Midbrain (tissue), 1 donor: Measurements from ENCODE around the gene YDJC.
"Not testable (repeated sequence)": the region's sequence is repeated elsewhere in the genome, so short reads cannot be mapped to it uniquely, and the experiment has no call there.

Experiments used
- DNase-seq: peaks from one replicate; lab custom pipeline; 2025; lab: John Stamatoyannopoulos, UW

YDJC gene, protein sequence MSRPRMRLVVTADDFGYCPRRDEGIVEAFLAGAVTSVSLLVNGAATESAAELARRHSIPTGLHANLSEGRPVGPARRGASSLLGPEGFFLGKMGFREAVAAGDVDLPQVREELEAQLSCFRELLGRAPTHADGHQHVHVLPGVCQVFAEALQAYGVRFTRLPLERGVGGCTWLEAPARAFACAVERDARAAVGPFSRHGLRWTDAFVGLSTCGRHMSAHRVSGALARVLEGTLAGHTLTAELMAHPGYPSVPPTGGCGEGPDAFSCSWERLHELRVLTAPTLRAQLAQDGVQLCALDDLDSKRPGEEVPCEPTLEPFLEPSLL

DNA sequence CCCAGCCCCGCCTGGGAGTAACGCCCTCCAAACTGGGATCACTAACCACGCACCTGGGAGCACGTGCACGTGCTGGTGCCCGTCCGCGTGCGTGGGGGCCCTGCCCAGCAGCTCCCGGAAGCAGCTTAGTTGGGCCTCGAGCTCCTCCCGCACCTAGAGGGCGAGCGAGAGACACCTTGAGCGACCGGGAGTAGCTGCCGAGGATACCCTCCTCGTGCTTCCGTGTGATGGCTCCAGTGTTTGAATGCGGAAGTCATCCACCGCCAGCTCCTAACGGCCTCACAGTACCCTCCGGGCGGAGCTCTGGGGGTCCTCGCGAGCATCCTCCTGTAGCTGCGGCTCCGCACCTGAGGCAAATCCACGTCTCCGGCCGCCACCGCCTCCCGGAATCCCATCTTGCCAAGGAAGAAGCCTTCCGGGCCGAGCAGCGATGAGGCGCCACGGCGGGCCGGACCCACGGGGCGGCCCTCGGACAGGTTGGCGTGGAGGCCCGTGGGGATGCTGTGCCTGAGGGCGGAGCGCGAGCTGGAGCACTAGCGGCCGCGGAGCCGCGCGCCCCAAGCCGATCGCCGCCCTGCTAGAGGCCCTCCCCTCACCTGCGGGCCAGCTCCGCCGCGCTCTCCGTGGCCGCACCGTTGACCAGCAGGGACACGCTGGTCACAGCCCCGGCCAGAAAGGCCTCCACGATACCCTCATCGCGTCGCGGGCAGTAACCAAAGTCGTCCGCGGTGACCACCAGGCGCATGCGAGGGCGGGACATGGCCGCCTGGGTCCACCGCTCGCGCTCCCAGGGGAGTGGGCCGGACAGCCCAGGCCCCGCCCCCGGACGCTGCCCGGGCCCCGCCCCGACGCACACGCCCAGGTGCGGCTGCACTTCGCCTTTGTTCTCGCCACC lies at the start of gene YDJC:
YDJC (minus strand) TSS at position 768 of the 895 bp plus-strand sequence; CDS start at position 760, 8 bp downstream.
- DNase-seq, result peak; percentile 92

DNA sequence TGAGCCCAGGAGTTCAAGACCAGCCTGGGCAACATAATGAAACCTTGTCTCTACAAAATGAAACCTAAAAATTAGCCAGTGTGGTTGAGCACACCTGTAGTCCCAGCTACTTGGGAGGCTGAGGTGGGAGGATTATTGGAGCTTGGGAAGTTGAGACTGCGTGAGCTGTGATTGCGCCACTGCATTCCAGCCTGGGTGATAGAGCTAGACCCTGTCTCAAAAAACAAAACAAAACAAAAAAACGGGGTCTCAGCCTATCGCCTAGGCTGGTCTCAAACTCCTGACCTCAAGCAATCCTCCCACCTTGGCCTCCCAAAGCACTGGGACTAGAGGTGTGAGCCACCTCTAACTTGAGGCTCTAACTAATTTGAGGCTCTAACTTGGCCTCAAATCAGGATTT lies 49.6 kb upstream of the YDJC start:
- DNase-seq, result no peak

DNA sequence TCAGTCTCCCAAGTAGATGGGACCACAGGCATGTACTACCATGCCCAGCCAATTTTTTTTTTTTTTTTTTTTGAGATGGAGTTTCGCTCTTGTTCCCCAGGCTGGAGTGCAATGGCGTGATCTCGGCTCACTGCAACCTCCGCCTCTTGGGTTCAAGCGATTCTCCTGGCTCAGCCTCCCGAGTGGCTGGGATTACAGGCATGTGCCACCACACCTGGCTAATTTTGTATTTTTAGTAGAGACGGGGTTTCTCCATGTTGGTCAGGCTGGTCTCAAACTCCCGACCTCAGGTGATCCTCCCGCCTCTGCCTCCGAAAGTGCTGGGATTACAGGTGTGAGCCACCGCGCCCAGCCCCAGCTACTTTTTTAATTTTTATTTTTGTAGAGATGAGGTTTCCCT lies 49.0 kb upstream of the YDJC start:
- DNase-seq, result not testable (repeated sequence)

DNA sequence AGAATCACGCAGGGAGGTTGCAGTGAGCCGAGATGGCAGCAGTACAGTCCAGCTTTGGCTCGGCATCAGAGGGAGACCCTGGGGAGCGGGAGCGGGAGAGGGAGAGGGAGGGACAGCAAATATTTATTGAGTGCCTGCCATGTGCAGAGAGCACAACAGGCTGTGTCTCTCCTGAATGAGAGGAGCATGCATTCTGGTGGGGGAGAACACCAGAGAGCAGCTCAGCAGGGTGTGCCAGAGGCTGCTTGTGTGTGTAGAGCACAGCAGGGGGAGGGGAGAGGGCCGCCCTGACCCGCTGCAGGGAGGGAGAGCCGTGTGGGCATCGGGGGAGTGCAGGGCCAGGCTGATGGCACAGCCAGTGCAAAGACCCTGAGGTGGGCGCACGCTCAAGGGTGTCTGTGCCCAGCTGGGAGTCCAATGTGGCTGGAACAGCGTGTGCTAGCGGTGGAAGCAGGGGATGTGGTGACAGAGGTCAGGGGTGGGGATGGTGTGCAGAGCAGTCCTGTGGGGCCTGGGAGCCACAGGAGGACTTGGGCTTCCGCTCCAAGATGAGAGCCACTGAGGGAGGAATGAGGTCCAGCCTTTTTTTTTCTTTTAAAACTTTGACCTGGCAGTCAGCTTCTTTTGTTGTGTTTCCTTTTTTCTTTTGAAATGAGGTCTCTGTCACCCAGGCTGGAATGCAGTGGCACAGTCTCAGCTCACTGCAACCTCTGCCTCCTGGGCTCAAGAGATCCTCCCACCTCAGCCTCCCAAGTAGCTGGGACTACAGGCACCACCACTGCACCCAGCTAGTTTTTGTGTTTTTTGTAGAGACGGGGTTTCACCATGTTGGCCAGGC lies 48.0 kb upstream of the YDJC start:
- no peak for DNase-seq

DNA sequence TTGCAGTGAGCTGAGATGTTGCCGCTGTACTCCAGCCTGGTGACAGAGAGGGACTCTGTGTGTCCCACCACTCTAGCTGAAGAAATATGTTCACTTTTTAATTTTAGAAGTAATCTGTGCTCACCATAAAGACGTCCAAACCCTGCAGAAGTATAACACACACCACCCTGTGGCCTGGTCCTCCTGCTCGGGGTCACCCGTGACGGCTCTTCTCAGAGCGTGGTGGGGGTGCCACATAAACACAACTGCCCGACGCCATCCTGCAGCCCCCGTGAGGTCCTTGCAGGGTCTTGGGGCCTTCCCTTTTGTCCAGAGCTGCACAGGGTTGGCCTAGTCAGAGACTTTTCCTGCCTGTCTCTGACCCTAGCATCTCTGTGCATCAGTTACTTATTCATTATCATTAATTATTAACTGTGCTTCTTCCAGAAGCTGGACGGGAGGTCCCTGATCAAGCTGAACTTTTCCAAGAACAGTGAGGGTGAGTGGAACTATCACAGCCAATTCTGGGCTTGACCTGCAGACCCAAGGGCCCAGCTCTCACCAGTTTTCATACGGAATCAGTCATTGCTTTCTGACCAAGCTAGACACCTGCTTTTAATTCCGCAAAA lies 44.9 kb upstream of the YDJC start:
- DNase-seq, result no peak

DNA sequence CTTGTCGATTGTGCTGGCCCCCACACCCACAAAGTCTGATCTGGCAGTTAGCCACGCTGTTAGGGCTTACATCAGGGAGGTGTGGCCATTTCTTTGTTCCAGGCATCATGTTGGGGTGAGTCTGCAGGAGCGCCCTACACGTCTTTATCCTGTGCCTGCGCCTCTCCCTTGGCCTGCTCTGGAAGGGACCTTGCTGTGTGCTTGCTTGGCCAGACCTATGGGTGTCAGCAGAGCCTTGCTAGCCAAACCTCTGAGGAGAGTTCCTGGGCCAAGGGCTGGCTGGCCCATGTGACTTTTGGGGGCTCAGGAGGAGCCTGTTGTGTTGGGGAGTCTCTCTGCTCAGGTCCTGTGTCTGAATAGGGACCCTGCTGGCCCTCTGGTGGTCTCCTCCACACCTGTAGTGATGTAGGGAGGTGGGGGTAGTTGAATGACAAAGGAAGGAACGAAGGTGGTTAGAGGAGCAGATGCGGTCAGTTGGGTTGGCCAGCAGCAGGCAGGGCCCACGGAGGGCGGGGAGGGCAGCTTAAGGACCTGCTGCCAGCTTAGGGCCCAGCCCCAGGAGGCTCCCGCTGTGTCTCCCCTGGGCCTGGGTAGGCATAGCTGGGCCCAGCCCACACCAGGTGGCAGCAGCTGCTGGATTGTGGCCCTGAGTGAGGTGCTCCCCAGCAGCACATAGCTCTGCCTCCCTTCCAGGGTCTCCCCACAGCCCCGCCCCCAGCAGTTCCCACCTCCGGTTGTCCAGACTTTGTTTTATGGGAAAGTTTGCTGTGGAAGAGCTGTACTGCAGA lies 43.9 kb upstream of the YDJC start:
- DNase-seq, result no peak

DNA sequence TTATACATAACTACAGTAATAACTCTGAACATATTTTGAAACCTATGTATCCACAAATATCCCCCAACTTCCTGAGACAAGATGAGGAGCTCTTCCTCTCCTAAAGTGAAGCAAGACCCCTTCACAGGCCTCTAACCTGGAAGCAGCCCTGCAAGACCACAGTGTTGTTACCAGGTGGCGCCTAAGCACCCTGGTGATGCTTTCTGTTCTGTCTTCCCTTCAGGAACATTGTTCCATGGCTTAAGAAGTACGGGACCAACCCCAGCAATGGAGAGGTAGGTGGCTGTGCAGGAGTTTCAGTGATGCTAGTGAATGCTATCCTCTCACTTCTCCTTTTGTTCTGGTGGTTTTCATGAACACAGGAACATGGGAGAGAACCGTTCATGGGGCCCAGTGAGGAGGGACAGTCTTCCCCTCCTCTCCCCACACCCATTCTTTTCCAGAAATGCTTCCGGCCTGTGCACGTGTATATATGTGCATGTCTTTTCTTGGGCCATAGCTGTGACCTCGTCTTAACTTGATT lies 42.3 kb upstream of the YDJC start:
- DNase-seq, result no peak

DNA sequence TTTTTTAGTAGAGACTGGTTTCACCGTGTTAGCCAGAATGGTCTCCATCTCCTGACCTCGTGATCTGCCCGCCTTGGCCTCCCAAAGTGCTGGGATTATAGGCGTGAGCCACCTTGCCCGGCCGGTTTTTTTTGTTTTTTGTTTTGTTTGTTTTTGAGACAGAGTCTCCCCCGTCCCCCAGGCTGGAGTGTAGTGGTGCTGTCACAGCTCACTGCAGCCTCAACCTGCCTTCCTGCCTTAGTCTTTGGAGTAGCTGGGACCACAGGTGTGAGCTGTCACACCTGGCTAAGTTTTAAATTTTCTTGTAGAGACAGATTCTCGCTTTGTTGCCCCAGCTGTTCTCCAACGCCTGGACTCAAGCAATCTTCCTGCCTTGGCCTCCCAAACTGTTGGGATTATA lies 39.2 kb upstream of the YDJC start:
- no peak for DNase-seq

DNA sequence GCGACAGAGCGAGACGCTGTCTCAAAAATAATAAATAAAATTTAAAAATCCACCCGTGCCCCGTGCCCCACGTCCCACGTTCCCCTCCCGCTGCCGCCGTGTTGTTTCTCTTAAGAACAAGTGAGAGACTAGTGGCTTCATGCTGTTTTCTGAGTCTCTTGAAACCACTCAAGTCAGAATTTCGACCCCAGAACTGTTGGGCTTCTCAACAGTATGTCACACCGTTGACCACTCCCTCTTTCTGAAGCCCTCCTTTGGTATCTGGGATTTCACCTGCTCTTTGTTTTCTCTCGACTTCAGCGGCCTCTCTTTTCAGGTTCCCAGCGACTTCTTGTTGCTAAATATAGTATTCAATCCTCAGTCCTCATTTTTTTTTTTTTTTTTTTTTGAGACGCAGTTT lies 37.0 kb upstream of the YDJC start:
- DNase-seq, result no peak

DNA sequence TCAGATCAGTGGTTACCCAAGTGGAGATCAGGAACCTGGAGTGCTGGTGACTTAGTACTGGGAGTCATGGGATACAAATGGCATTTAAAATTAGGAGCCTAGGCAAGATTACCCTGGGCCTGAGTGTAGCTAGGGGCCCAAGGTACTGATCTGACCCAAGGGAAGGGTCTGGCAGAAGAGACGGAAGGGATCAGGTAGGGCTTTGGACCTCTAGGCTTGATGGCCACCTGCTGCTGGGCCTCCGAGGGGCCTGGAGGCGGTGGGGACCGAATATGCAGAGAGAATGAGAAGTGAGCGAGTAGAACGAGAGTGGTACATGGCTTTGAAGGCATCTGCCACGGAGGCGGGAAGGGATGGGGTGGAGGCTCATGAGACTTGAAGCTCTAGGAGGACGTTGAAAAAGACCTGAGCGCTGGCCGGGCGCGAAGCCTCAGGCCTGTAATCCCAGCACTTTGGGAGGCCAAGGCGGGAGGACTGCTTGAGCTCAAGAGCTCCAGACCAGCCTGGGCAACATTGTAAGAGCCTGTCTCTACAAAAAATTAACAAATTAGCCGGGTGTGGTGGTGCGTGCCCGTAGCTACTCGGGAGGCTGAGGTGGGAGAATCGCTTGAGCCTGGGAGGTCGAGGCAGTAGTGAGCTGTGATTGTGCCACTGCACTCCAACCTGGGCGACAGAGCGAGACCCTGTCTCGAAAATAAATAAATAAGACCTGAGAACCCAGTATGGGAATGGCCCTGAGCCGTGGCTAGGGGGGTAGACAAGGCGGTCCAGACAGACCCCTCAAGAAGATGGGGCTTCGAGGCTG lies 35.4 kb upstream of the YDJC start:
- no peak for DNase-seq

DNA sequence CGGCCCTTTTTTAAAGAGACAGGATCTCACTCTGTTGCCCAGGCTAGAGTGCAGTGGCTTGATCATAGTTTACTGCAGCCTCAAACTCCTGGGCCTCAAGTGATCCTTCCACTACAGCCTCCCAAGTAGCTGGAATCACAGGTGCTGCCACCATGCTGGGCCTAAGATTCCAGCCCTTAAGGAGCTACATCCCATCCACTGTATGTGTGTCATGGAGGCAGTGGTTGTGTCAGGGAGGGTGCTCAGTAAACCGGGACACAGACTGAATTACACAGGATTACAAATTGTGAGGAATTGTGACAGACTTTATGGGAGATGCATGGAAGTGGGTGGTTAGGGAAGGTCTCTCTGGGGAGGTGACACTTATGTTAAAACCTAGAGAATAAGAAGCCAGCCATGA lies 33.9 kb upstream of the YDJC start:
- no peak for DNase-seq

DNA sequence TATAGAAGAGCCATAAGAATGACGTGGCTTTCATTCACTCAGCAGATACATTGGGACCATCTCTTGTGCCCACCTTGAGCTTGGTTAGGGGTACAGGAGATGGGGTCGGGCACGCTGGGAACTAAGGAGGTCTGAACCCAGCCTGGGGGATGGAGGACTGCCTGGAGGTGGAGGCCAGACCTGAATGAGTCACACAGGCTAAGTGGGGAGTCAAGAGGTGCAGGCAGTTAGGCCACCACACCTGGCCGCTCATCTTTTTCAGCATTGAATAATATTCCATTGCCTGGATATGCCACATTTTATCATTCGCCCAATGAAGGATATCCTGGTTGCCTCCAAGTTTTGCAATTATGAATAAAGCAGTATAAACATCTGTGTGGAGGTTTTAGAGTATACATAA lies 32.2 kb upstream of the YDJC start:
- DNase-seq, result no peak

DNA sequence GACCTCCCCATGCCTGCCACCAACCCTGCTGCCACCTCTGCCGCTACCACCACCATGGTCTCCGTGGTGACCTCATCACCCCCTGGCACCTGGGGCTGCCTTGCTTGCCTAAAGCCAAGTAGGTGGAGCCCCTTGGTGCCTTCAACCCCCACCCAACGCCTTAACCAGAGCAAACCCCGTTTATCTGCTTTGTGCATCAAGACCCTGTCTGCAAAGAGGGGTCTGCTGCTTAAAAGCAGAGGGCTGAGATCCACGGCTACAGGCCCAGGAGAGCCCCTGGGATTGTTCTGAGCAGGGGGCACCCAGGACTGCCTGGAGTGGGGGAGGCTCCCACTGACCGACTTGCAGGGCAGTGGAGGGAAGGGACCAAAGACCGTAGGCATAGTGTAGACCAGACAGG lies 31.1 kb upstream of the YDJC start:
- no peak for DNase-seq

DNA sequence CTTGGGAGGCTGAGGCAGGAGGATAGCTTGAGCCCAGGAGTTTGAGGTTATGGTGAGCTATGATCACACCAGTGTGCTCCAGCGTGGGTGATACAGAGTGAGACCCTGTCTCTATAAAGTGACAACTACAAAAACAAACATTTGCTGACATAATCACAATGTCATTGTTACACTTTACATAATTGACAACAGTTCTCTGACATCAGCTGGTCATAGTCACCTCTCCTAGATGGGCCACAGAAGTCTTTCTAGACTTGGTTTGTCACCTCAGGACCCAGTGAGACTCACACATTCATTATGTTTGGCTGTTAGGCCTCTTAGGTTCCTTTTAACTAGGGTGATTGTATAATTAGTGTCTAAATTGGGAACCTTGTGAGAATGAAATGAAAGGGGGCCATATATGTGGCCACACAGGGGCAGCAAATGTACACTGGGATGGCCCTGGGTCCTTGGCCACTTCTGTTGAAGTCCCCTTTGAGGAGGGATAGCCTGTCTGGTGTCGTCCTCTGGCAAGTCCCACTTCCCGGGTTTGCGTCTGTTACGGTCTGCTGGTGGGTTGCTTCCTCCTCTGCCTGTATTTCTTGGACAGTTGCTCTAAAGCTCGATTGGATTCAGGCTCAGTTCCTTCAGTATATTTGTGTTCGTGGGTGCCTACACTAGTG lies 30.2 kb upstream of the YDJC start:
- no peak for DNase-seq

DNA sequence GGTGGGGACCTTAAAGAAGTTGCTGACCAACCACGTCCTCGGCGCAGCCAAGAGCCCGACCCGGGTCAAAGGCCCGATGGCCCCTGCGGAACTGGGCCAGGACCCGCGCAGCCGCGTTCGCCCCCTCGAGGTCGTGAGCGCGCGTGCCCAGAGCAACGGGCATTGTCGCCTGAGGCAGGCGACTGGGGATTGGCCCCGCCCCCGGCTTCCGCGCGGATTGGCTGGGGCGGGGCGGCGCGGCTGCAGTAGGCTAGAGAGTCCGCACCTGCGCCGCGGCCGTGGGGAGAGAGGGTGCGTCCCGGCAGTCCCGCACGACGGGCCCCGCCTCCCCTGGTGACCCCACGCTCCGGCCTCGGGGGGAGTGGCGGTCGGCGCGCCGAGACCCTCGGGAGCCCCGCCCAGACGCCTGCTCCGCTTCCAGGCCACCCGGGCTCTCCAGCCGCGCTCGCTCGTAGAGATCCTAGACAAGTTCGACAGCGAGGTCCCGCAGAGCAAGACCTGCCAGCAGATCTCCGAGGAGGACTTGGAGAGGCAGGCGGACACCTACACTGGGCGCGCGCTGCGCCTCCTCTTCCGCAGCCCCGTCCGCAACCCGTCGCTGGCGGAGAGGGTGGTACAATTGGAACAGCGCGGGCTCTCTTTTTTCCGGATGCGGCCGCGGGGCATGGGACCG lies 27.7 kb upstream of the YDJC start:
- no peak for DNase-seq

DNA sequence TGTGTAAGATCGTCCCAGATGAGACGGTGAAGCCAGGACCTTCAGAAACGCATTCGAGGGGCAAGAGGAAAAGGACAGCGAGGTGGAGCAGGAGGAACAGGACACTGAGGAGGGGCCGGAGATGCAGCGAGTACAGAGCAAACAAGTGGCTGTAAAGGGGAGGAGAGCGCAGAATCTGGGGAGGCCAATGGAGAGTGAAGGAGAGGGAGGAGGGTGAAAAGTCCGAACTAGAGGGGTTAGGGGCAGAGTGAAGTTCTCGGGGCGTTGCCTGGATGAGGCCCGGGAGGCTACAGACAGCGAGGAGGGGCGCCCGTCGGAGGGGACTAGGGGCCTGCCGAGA lies 27.2 kb upstream of the YDJC start:
- DNase-seq, result no peak

DNA sequence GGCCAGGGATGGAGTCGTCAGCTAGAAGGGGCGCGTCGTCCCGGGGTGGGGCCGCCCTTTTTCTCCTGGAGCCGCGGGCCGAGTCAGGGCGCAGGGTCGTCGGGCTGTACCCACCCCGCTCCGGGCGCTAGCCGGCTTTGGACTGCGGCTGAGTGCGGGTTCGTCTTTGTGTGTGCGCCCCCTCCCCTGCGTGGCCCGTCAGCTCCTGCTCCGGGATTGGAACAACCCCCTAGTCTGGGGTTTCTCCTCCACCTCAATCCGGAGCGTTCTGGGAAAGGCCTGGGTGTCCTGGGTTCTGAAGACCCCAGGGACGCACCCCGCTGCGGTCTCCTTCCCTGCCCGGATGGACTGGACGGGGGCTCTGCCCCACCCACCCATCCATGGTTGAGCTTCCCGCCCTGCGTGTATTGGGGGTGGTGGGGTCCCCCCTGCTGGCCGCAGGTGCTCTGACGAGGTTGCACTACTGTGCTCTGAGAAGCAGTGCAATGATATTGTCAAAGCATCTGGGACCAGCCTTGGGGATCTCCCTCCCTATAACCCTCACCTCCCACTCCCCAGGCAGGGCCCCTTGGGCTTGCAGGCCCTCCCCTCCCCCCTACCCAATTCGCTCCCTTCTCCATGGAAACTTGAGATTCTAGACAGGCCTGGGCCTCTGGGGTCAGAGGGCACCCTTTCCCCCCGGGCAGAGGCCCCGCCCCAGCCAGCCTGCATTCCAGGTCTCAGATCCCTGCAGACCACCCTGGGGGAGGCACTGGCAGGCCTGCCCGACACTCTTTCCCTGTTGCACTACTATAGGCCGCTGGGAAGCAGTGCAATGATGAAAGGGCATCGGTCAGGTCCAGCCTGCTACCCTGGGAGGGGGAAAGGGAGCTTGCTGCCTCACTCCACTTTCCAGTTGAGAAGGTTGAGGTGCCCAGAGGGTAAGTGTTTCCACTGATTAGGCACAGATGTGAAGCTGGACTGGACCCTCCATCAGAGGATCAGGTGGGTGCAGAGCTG lies 23.0 kb upstream of the YDJC start:
- DNase-seq, result no peak
